Measurements from ENCODE around the gene RPLP1.

DNA sequence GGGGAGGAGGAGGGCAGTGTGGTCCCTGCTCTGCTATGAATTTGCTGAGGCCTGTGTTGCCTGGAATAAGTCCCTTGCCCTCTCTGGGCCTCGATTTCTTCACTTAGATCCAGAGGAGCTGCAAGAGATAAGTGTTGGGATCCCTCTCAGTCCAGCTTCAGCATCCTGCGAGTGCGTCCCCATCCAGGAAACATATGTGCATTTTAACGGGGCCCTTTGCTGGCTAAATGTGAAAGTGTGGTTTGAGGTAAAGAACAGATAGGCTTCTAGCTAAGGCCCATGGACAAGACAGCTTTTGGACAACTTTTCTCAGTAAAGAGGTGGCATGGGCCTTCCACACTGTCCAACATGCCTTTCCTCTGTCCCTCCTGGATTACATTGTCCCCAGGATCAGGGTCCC lies 26.5 kb downstream of the RPLP1 start:
- TF ChIP-seq, protein P1, sequence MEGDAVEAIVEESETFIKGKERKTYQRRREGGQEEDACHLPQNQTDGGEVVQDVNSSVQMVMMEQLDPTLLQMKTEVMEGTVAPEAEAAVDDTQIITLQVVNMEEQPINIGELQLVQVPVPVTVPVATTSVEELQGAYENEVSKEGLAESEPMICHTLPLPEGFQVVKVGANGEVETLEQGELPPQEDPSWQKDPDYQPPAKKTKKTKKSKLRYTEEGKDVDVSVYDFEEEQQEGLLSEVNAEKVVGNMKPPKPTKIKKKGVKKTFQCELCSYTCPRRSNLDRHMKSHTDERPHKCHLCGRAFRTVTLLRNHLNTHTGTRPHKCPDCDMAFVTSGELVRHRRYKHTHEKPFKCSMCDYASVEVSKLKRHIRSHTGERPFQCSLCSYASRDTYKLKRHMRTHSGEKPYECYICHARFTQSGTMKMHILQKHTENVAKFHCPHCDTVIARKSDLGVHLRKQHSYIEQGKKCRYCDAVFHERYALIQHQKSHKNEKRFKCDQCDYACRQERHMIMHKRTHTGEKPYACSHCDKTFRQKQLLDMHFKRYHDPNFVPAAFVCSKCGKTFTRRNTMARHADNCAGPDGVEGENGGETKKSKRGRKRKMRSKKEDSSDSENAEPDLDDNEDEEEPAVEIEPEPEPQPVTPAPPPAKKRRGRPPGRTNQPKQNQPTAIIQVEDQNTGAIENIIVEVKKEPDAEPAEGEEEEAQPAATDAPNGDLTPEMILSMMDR (IDR thresholded peaks at IDR 0.05): no peak
- TF ChIP-seq POLR2A (IDR thresholded peaks at IDR 0.05): no peak
